GM12872 (cell line): ENCODE results near the gene TKTL1.
"Not testable (repeated sequence)": the region's sequence is repeated elsewhere in the genome, so short reads cannot be mapped to it uniquely, and the experiment has no call there.

ENCODE experiments used
- CTCF ChIP-seq: IDR thresholded peaks from 3 replicates; pipeline ENCODE4 v1.5.1; 2011; ENCODE audit warnings: low read depth, mild to moderate bottlenecking, low read length, moderate library complexity; ENCODE audit not compliant: insufficient read depth

Gene TKTL1, protein sequence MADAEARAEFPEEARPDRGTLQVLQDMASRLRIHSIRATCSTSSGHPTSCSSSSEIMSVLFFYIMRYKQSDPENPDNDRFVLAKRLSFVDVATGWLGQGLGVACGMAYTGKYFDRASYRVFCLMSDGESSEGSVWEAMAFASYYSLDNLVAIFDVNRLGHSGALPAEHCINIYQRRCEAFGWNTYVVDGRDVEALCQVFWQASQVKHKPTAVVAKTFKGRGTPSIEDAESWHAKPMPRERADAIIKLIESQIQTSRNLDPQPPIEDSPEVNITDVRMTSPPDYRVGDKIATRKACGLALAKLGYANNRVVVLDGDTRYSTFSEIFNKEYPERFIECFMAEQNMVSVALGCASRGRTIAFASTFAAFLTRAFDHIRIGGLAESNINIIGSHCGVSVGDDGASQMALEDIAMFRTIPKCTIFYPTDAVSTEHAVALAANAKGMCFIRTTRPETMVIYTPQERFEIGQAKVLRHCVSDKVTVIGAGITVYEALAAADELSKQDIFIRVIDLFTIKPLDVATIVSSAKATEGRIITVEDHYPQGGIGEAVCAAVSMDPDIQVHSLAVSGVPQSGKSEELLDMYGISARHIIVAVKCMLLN

DNA sequence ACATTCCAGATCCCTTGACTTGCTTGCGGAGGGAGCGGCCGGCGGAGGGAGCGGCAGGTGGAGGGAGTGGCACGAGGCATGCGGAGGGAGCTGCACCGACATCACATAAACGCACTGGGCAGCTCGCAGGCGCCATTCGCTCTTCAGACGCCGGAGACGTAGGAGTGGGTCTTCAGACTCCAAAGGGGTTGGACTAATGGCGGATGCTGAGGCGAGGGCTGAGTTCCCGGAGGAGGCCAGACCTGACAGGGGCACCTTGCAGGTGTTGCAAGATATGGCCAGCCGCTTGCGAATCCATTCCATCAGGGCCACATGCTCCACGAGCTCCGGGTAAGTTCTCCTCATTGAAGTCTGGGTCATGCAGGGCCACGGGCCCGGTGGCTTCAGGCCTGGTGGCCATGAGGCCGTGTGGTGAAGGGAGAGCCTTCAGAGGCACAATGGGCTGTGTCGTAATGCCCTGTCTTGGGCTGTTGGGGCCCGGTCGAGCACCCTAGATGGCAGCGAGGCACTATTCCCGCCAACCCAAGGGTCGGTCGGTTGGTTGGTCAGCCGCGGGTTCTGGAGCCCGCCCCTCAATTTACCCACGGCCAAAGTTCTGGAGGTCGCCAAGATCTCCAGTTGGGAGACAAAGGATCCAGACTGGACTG is at the start of gene TKTL1:
Gene TKTL1 (plus strand): TSS at position 132 of the 647 bp plus-strand sequence. CDS start 65 bp downstream, at position 197.
- no peak for TF ChIP-seq CTCF

- TF ChIP-seq CTCF = not testable (repeated sequence)
Observed at GRCh38 chrX:154257282-154257681, 38.3 kb upstream of the TKTL1 start, which contains the start of gene OPN1MW3. OPN1MW3 (plus strand) TSS chrX:154257582; CDS start chrX:154257620, 38 bp downstream.

DNA sequence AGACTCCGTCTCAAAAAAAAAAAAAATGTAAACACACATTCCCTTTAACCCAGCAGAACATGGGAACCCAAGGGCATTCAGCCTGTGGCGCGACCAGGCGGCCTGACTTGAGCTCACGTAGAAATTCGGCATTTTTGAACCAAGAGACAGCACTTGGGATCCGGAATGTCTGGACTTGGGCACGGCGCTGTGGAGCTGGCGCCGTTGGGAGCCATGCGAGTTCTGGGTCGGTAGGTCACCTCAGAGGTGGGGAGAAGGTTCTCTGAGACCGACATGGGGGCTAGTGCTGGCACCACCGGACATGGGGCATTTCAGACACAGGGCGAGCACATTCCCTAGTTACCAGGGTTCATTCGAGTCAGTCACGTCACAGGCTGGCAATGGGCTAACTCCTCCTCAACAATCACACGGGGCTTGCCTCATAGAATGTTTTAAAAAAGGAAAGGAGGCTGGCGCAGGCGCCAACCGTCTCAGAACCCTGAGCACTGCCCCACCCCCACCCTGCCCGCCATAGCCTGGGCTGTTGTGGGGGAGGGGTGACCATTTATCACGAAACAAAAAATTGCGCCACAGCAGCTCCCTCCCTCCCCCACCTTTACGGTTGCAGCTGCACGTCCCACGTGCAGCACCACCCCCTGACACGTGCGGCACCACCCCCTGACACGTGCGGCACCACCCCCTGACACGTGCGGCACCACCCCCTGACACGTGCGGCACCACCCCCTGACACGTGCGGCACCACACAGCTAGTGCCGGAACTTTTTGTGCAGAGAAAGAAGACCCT is 612 bp upstream of the TKTL1 start, which contains the start of gene TEX28:
Gene TEX28 (minus strand): TSS at position 334 of the 784 bp plus-strand sequence. CDS start 3,007 bp downstream, outside the sequence.
- no peak for TF ChIP-seq CTCF

- TF ChIP-seq CTCF = no peak
Observed at GRCh38 chrX:154296731-154297130, 1.1 kb downstream of the TKTL1 start.

- no peak for TF ChIP-seq CTCF
Observed at GRCh38 chrX:154298312-154298711, 2.7 kb downstream of the TKTL1 start.

DNA sequence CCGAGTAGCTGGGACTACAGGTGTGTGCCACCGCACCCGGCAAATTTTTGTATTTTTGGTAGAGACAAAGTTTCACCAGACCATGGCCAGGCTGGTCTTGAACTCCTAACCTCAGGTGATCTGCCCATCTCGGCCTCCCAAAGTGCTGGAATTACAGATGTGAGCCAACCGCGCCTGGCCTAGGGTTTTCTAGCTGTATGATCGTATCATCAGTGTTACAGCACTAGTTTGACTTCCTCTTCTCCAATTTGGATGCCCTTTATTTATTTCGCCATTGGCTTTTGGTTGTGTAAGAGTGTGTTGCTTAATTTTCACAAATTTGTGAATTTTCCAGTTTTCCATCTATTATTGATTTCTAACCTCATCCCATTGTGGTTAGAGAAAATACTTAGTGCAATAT is 5.2 kb downstream of the TKTL1 start:
- TF ChIP-seq CTCF = no peak
